Liver (tissue), 9 donors: ENCODE measurements around the gene PRIM1. TPM values are rescaled to one million over a fixed set of nuclear protein-coding genes. Genes with fewer than 3 reads are reported as not detected.

ENCODE experiments used
- DNase-seq: peaks from one replicate; pipeline ENCODE4 v3.0.0-alpha.2; 2017; ENCODE audit warnings: low spot score
- H3K27ac ChIP-seq, 2 donors: one replicate each; pipeline ENCODE4 v1.7.0; 2013; ENCODE audit warnings: inconsistent platforms in 2 of 2, low read length in 2 of 2, control low read depth in 1 of 2, low read depth in 1 of 2, mild to moderate bottlenecking in 1 of 2
- H3K27me3 ChIP-seq, 4 donors: one replicate each; pipeline versions ENCODE4 v1.6.1 to v1.7.0; 2013; ENCODE audit warnings: low read length in 3 of 4, inconsistent platforms in 1 of 4, mild to moderate bottlenecking in 1 of 4, moderate library complexity in 1 of 4; ENCODE audit not compliant: control insufficient read depth in 4 of 4, insufficient read depth in 4 of 4
- H3K36me3 ChIP-seq, 4 donors: one replicate each; pipeline versions ENCODE4 v1.6.1 to v1.7.0; 2013; ENCODE audit warnings: low read length in 3 of 4, mild to moderate bottlenecking in 3 of 4, low read depth in 1 of 4, moderate library complexity in 1 of 4; ENCODE audit not compliant: control insufficient read depth in 4 of 4, insufficient read depth in 3 of 4
- H3K4me1 ChIP-seq, 4 donors: one replicate each; pipeline versions ENCODE4 v1.6.1 to v1.7.0; 2013; ENCODE audit warnings: low read length in 3 of 4, mild to moderate bottlenecking in 3 of 4, moderate library complexity in 1 of 4; ENCODE audit not compliant: control insufficient read depth in 4 of 4, insufficient read depth in 4 of 4
- H3K4me3 ChIP-seq, 3 donors: one replicate each; pipeline versions ENCODE4 v1.6.1 to v1.7.0; 2013; ENCODE audit warnings: low read length in 3 of 3, control low read depth in 1 of 3, low read depth in 1 of 3, mild to moderate bottlenecking in 1 of 3
- H3K9ac ChIP-seq, 2 donors: one replicate each; pipeline ENCODE4 v1.7.0; 2013; ENCODE audit warnings: low read length in 2 of 2, mild to moderate bottlenecking in 2 of 2, moderate library complexity in 2 of 2, control low read depth in 1 of 2, low read depth in 1 of 2
- H3K9me3 ChIP-seq, 4 donors: one replicate each; pipeline versions ENCODE4 v1.6.1 to v1.7.0; 2013; ENCODE audit warnings: low read length in 3 of 4; ENCODE audit not compliant: control insufficient read depth in 4 of 4
- ATF3 ChIP-seq: IDR thresholded peaks from 2 replicates; pipeline ENCODE4 v1.6.1; 2016; ENCODE audit warnings: antibody characterized with exemption
- CTCF ChIP-seq: fragments of 150-350 bp; IDR thresholded peaks from 2 replicates; pipeline ENCODE4 v1.5.1; 2017; ENCODE audit warnings: improper control_type of control experiment, low read depth, low read length; ENCODE audit not compliant: missing input control
- EGR1 ChIP-seq, 2 donors: IDR thresholded peaks; 2 replicates each; pipeline ENCODE4 v1.6.1; 2016 to 2018; ENCODE audit warnings: antibody characterized with exemption in 2 of 2, low read depth in 2 of 2
- FOXA1 ChIP-seq: IDR thresholded peaks from 2 replicates; pipeline ENCODE4 v1.6.1; 2016; ENCODE audit warnings: antibody characterized with exemption
- FOXA2 ChIP-seq: IDR thresholded peaks from 2 replicates; pipeline ENCODE4 v1.6.1; 2016; ENCODE audit warnings: antibody characterized with exemption
- GABPA ChIP-seq, 2 donors: IDR thresholded peaks in 1 of 2; conservative IDR thresholded peaks in 1 of 2; 2 replicates each; pipeline ENCODE4 v1.6.1; 2016; ENCODE audit warnings: antibody characterized with exemption in 2 of 2, mild to moderate bottlenecking in 1 of 2, moderate library complexity in 1 of 2
- HNF4A ChIP-seq, 2 donors: conservative IDR thresholded peaks; 2 replicates each; pipeline ENCODE4 v1.6.1; 2016; ENCODE audit warnings: antibody characterized with exemption in 2 of 2, mild to moderate bottlenecking in 2 of 2
- HNF4G ChIP-seq: IDR thresholded peaks from 2 replicates; pipeline ENCODE4 v1.6.1; 2016; ENCODE audit warnings: antibody characterized with exemption
- MAX ChIP-seq: IDR thresholded peaks from 2 replicates; pipeline ENCODE4 v1.6.1; 2016; ENCODE audit warnings: antibody characterized with exemption
- RAD21 ChIP-seq, 2 donors: IDR thresholded peaks; 2 replicates each; pipeline ENCODE4 v1.6.1; 2016; ENCODE audit warnings: antibody characterized with exemption in 2 of 2, mild to moderate bottlenecking in 2 of 2
- REST ChIP-seq: IDR thresholded peaks from 2 replicates; pipeline ENCODE4 v1.6.1; 2016; ENCODE audit warnings: antibody characterized with exemption, mild to moderate bottlenecking
- RXRA ChIP-seq, 2 donors: IDR thresholded peaks; 2 replicates each; pipeline ENCODE4 v1.6.1; 2017 to 2018; ENCODE audit warnings: antibody characterized with exemption in 2 of 2, mild to moderate bottlenecking in 1 of 2
- SP1 ChIP-seq: IDR thresholded peaks from 2 replicates; pipeline ENCODE4 v1.6.1; 2018; ENCODE audit warnings: antibody characterized with exemption, mild to moderate bottlenecking
- TAF1 ChIP-seq: conservative IDR thresholded peaks from 2 replicates; pipeline ENCODE4 v1.6.1; 2016; ENCODE audit warnings: antibody characterized with exemption, mild to moderate bottlenecking
- YY1 ChIP-seq: IDR thresholded peaks from 2 replicates; pipeline ENCODE4 v1.6.1; 2016; ENCODE audit warnings: antibody characterized with exemption, mild to moderate bottlenecking
- ZBTB33 ChIP-seq: IDR thresholded peaks from 2 replicates; pipeline ENCODE4 v1.6.1; 2016; ENCODE audit warnings: antibody characterized with exemption
- WGBS: extraction: QIAGEN DNeasy Blood & Tissue Kit; methylation state at CpG from one replicate; pipeline ENCODE4 v1.1.7; 2013; 5-methylcytosine and 5-hydroxymethylcytosine counted together
- polyA plus RNA-seq, 2 donors: library from polyadenylated mRNA; stranded (reverse) in 1 of 2; unstranded in 1 of 2; fragments of 200-250 nt in 1 of 2; fragments of >200 nt in 1 of 2; fragmentation: Nextera tagmentation in 1 of 2; extraction: Ambion mirVana in 1 of 2; gene quantifications; one replicate each; pipeline versions ENCODE4 v1.2.1 to v1.2.3, GENCODE V29; 2013 to 2015
- total RNA-seq, 2 donors: library from RNA; depleted of rRNA; stranded (reverse); fragments of >200 nt; gene quantifications; one replicate each; pipeline ENCODE4 v1.2.3, GENCODE V29; 2014
- donor health status: healthy.
- donor health status: healthy.
- donor health status: healthy.
- donor health status: healthy.
- donor health status: healthy.

PRIM1 gene
- total and polyA plus RNA-seq, 4 donors = 2.7 to 24.8 (median 5.4) TPM

- Histone ChIP-seq H3K27me3 (no peaks in the 10 kb centered on the region), H3K9ac (peak overlapping the region; percentile 96 to 98), H3K27ac (peak overlapping the region; percentile 89 to 92), H3K36me3 (peaks cover 2 to 15% (median 7%) of the 10 kb centered on the region in 4 donors), H3K4me1 (peaks cover 9 to 37% (median 30%) of the 10 kb centered on the region in 4 donors), H3K9me3 (no peaks in the 10 kb centered on the region), H3K4me3 (peak overlapping the region; percentile 68 to 93 (median 84))
- no peak for DNase-seq
- TF ChIP-seq SP1 = no peak
- TF ChIP-seq YY1 = no peak
- TF ChIP-seq GABPA (IDR thresholded peaks at IDR 0.05 in 1 of 2, conservative IDR thresholded peaks at IDR 0.05 in 1 of 2) = no peak
- no peak for TF ChIP-seq REST
- TF ChIP-seq MAX = no peak
- TF ChIP-seq EGR1 (IDR thresholded peaks at IDR 0.05; ENCODE audit: low read depth in 2 of 2) = no peak
- no peak for TF ChIP-seq RAD21 (IDR thresholded peaks at IDR 0.05)
- no peak for TF ChIP-seq ZBTB33
- WGBS = under 1% methylated on average over 9 of the region's 9 CpGs
These were observed 27.5 kb downstream of the PRIM1 start for GRCh38 chr12:56724701-56724971.

- Histone ChIP-seq H3K4me1 (peaks cover 9 to 43% (median 31%) of the 10 kb centered on the region in 4 donors), H3K9ac (peak overlapping the region; percentile 96 to 98), H3K9me3 (no peaks in the 10 kb centered on the region), H3K4me3 (peak overlapping the region; percentile 68 to 93 (median 84)), H3K36me3 (peaks cover 4 to 19% (median 9%) of the 10 kb centered on the region in 4 donors), H3K27me3 (no peaks in the 10 kb centered on the region), H3K27ac (peak overlapping the region; percentile 89 to 92)
- peak; percentile 50 for DNase-seq
- WGBS = 1% methylated on average over 14 of the region's 14 CpGs
- TF ChIP-seq GABPA (IDR thresholded peaks at IDR 0.05 in 1 of 2, conservative IDR thresholded peaks at IDR 0.05 in 1 of 2) = peak in 1 of 2 donors; percentile 4
- TF ChIP-seq EGR1 (IDR thresholded peaks at IDR 0.05; ENCODE audit: low read depth in 2 of 2) = no peak
- no peak for TF ChIP-seq FOXA1
- peak; percentile 77 for TF ChIP-seq TAF1
- TF ChIP-seq REST = peak; percentile 59
- no peak for TF ChIP-seq ZBTB33
- TF ChIP-seq CTCF = no peak
- TF ChIP-seq ATF3 = peak; percentile 28
- no peak for TF ChIP-seq HNF4G
- no peak for TF ChIP-seq FOXA2
- TF ChIP-seq SP1 = no peak
- TF ChIP-seq MAX = no peak
- TF ChIP-seq HNF4A (conservative IDR thresholded peaks at IDR 0.05) = peak; percentile 27 to 52
- no peak for TF ChIP-seq RXRA (IDR thresholded peaks at IDR 0.05)
These were observed 28.0 kb downstream of the PRIM1 start for GRCh38 chr12:56723889-56724700.
